ENCODE measurements around the gene ZCCHC24.
A peak's percentile ranks its signal among the peaks of the same experiment; 100 is the strongest.

The ZCCHC24 gene

DNA sequence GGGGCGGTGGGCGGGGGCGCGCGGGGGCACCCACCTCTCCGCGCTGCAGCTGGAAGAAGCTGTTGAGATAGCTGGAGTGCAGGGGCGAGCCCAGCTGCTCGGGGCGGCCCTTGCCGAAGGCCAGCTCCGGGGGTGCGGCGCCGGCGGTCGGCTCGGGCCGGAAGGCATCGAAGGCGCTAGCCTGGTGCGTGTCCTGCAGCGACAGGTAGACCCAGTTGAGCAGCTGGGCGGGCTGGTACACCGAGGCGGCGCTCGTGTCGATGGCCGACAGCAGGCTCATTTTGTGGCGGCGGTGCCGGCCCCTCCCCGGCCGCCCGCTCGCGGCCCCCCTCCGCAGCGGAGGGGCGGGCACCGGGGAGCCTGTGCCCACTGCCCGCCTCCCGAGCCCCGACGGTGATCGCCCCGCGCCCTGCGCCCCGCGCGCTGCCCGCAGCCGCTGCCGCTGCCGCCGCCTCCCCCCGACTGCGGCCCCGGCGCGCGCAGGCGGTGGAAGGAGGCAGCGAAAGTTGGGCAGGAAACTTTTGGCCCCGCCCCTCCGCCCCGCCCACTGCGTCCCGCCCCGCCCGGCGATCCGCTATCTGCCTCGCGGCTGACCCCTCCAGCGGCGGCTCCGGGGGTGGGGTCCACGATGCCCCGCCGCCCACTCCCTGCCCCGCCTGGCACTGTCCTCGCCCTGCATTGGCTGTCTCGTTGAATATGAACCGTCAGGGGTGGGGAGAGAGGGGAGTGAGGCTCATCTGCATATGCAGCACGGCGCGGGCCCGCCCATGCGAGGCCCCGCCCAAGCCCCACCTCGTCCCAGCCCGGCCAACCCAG, at the start of gene ZCCHC24:
Gene ZCCHC24, minus strand, starts transcription at position 464 of the 816 bp plus-strand sequence. Its CDS starts 184 bp downstream, at position 280.
- peak; percentile 97 for DNase-seq

DNA sequence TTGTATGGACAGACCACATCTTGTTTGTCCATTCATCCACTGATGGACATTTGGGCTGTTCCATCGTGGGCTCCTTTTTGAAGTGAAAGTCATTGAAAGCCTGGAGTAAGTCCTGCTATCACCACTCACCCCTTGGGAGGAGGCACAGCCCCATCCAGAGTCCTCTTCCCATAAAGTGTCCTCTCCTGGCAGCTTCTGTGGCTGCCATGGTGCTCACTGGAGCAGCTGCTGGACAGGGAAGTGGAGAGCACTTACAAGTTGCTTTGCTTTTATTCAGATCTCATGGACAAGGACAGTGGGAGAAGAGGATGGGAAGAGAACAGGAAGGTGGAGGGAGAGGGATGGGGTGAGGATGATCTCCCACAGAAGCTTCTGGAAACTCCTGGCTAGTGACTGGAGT, 48.4 kb upstream of the ZCCHC24 start:
- no peak for DNase-seq

DNA sequence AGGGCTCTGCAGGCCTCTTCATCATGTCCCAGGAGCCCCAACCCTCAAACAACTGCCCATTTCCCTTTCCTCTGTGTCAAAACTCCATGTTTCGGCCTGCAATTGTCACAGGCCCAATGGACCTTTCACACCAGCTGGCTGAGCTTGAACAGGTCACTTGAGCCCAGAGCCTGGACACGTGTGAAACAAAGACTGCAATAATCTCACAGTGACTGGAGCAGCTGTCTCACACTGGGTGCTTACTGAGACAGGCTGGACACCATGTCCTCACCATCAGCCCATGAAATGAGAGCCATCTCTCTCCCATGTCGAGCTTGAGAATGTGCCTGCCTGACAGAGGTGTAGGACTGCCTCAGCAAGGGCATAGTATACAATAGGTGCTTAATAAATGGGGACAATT, 47.4 kb upstream of the ZCCHC24 start:
- no peak for DNase-seq

GRCh38 chr10:79492256-79492655, 46.8 kb upstream of the ZCCHC24 start:
- no peak for DNase-seq

- no peak for DNase-seq
These were observed 45.9 kb upstream of the ZCCHC24 start for GRCh38 chr10:79491143-79491835.

- DNase-seq = no peak
These were observed 45.1 kb upstream of the ZCCHC24 start for GRCh38 chr10:79490400-79491142.

DNA sequence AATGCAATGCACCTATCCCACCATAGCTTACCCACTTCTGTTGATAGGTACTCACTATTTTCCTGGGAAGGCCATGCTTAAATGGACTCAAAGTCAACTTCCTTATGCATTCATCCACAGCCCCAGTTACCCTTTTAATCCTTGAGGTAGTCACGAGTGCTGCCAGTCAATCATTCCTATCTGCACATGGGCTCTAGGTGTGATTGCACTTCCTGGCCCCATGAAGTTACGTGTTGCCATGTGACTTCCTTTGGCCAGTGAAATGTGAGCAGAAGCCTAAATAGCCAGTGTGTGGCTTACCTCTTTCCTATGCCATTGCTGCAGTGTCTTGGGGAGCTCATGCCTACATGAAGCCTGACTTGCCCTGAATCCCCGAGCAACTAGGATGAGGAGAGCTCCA, 43.4 kb upstream of the ZCCHC24 start:
- no peak for DNase-seq

DNA sequence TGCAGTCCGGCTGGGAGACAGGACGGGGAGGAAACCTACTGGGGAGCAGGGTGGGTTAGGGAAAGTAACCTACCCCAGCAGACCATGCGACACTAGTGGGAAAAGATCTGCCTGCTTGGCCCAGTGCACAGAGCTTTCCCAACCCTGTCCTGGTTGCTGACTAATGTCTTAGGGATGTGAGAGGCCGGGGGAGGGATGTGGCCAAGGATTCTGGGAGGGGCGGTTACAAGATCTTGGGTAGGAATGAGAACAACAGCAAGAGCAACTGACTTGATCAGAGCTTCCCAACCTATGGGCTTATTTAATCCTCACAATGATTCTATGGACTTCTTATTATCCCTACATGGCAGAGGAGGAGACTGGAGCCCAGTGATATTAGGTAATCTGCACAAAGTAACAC, 42.9 kb upstream of the ZCCHC24 start:
- no peak for DNase-seq

- peak; percentile 33 for DNase-seq
These were observed 42.1 kb upstream of the ZCCHC24 start for GRCh38 chr10:79487296-79488194.

DNA sequence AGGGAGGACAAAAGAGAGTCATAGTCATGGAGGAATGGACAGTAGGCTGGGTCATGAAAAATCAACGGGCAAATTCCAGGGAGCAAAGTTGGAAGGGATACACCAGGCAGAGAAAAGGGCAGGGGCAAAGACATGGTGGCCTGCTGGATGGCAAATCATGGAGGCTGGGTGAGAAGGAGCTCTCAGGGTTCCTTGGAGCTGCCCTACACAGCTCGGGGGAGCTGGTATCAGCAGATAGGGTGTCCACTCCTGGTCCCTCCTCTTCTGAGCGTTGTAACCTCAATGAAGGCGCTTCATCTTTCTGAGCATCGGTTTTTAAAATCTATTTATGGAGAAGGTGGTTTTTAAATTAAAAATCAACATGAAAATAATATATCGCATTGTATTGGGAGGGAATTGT, 39.1 kb upstream of the ZCCHC24 start:
- no peak for DNase-seq

DNA sequence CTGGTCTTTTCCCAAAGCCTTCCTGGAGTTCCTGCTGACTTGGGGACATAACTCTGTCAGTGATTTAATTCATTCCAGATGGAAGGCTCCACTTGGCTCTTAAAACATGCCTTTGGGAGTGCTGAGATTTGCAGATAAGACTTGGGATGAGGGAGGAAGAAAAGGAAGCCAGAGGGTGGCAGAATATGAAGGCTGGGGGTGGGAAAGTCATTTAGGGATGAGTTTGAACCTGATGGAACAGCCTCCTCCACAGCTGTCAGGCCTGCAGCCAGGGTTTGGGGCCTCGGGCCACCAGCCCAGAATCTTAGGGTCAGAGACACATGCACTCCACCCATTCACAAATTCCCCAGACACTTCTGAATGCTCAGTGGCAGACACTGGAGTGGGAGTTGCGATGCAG, 38.5 kb upstream of the ZCCHC24 start:
- no peak for DNase-seq

GRCh38 chr10:79483299-79483698, 37.9 kb upstream of the ZCCHC24 start:
- no peak for DNase-seq

DNA sequence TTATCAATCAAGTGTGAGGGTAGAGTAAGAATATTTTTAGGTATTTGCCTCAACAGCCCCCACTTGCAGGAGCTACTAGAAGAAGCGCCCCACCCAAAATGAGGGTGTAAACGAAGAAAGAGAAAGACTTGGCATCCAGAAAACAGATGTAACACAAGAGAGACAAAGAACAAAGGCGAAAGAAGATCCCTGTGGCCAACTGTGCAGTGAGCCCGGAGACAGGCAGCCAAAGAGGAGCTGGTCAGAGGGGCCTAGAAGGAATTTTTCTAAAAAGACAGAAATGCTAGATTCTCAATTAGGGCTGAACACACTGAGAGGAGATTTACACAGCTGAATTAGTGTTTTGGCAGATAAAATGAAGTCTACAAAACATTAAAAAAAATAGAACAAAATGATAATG, 37.3 kb upstream of the ZCCHC24 start:
- DNase-seq = no peak

GRCh38 chr10:79482304-79482703, 36.9 kb upstream of the ZCCHC24 start:
- DNase-seq = no peak

- no peak for DNase-seq
These were observed 34.0 kb upstream of the ZCCHC24 start for GRCh38 chr10:79479283-79479909.

- DNase-seq = no peak
These were observed 32.0 kb upstream of the ZCCHC24 start for GRCh38 chr10:79477456-79477855.

DNA sequence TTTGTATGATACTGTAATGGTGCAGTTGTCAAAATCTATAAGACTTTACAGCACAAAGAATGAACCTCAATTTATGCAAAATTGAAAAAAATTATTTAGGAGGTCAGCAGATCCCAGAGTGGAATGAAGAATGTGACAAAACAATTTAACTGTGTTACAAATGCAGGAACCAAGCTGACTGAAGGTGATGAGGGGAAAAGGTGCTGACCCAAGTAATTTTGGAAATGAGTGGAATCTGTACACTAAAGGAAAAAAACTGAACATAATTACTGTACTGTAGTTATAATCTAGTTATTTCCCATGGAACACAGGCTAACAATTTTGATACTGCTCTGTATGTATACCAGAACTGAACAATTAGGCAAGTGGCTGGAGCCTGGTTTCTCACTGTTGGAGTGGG, 31.2 kb upstream of the ZCCHC24 start:
- no peak for DNase-seq

- no peak for DNase-seq
These were observed 30.5 kb upstream of the ZCCHC24 start for GRCh38 chr10:79475877-79476276.

DNA sequence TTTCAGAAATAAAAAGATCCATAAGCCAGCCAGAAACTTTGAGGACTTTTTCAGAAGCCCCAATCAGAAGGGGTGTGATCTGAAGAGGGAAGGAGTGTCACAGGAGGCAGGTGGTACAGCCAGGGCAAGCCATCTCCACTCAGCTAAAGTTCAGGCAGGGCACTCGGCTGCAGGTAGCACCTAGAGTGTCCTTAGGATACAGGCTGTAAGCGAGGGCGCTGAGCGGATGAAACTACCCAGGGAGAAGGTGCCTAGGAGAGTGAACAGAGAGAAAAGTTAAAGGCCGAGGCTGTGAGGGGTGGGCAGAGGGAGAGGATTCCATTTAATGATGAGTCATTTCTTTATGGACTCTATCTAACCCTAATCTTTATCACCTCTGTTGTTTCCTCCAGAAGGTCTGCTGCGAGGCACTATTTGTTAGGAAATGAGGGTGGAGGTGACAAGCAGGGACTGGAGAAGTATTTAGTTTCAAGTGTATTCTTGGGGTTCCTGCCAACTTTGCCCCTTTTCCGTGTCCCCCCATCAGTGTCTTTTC, 29.8 kb upstream of the ZCCHC24 start:
- DNase-seq = no peak

DNA sequence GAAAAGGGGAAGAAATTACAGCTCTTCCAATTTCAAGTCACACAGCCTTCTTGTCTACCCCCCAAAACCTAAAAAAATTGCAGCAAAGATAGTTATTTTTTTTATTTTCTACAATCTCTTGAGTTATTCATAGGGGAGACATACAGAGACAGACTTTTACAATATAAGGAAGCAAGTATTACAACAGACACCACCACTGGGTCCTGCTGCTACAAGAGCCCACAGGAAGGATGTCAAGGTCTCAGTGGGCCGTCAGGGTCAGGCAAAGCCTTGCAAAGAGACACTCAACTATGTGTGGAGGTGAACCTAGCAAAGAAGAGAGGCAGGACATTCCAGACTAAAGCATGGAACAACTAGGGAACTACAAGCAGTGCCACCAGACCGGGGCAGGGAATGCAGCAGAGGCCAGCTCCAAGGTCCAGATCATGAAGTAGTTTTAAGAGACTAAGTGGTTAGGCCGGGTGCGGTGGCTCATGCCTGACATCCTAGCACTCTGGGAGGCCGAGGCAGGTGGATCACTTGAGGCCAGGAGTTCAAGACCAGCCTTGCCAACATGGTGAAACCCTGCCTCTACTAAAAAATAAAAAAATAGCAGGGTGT, 28.2 kb upstream of the ZCCHC24 start:
- DNase-seq = no peak

DNA sequence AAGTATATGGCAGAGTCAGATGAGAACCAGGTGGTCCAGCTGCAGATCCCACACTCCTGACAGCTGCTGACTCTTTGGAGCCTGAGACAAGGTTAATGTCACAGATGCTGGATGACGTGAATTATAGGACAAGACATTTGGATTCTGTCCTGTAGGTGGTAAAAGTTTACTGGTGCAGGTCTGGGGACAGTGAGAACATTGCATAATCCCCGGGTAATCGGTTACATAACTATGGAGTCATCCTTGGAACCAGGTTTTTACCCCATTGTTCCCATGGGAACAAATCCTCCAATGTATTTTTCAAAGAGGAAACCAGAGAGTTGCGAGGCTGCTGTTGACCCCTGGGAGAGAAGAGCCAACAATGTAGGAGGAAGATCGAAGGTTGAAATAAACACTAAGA, 27.5 kb upstream of the ZCCHC24 start:
- DNase-seq = no peak
